PFSK-1 (cell line): Measurements from ENCODE around the gene CLEC2A.

ENCODE experiments used
- POLR2AphosphoS5 ChIP-seq: IDR thresholded peaks from 2 replicates; pipeline ENCODE4 v1.6.1; 2012; ENCODE audit warnings: low read depth, mild to moderate bottlenecking, control low read depth, low read length, moderate library complexity
- REST ChIP-seq, 2 experiments: IDR thresholded peaks; 2 replicates each; pipeline versions ENCODE4 v1.6.1 to v1.8.0; 2011 to 2012; ENCODE audit warnings: low read depth in 2 of 2, low read length in 2 of 2, control low read depth in 1 of 2, inconsistent platforms in 1 of 2, mild to moderate bottlenecking in 1 of 2, moderate library complexity in 1 of 2; ENCODE audit not compliant: insufficient read depth in 1 of 2
- SIN3A ChIP-seq: IDR thresholded peaks from 2 replicates; pipeline ENCODE4 v1.6.1; 2012; ENCODE audit warnings: mild to moderate bottlenecking, low read length, moderate library complexity, borderline replicate concordance; ENCODE audit not compliant: insufficient read depth

GRCh38 chr12:9864913-9865675 lies 67.1 kb downstream of the CLEC2A start:
- no peak for TF ChIP-seq POLR2AphosphoS5
- no peak for TF ChIP-seq REST (IDR thresholded peaks at IDR 0.05; ENCODE audit: insufficient read depth in 1 of 2, low read depth in 2 of 2, low read length in 2 of 2)
- no peak for TF ChIP-seq SIN3A
